ENCODE measurements around the gene RAPGEF2.

RAPGEF2 gene

GRCh38 chr4:159281771-159282170 is 178.9 kb downstream of the RAPGEF2 start:
- no peaks in the 10 kb centered on the region for H3F3A ChIP-seq (ENCODE audit: insufficient read depth)
- H4K20me1 ChIP-seq (ENCODE audit: low read depth, low read length), result no peaks in the 10 kb centered on the region
- H3K36me3 ChIP-seq (ENCODE audit: low read length), result no peaks in the 10 kb centered on the region
- no peaks in the 10 kb centered on the region for H3K9me3 ChIP-seq (ENCODE audit: insufficient read depth, low read length)
- no peak overlapping the region for H3K27ac ChIP-seq (ENCODE audit: low read depth, low read length)
- no peak overlapping the region for H3K4me2 ChIP-seq (ENCODE audit: low read depth, low read length, poor library complexity, severe bottlenecking)
- no peak overlapping the region for H3K9ac ChIP-seq (ENCODE audit: low read length)
- no peak overlapping the region for H2AFZ ChIP-seq (ENCODE audit: low read depth, low read length, severe bottlenecking)
- H3K9me2 ChIP-seq (replicated peaks; ENCODE audit: insufficient read depth, low read length), result no peaks in the 10 kb centered on the region
- H3K79me2 ChIP-seq (ENCODE audit: insufficient read depth, low read length), result no peaks in the 10 kb centered on the region
- TF ChIP-seq EZH2phosphoT487 (conservative IDR thresholded peaks at IDR 0.05; ENCODE audit: low read length) (no peak), CTCF (IDR thresholded peaks at IDR 0.05; ENCODE audit: insufficient read depth, low read length, poor library complexity, severe bottlenecking) (no peak)
- no peaks in the 10 kb centered on the region for H3K27me3 ChIP-seq (ENCODE audit: low read length)
- no peak overlapping the region for H3K4me3 ChIP-seq (ENCODE audit: insufficient read depth, low read length, poor library complexity, severe bottlenecking)

- no peaks in the 10 kb centered on the region for H3K36me3 ChIP-seq (ENCODE audit: low read length)
- H3K27ac ChIP-seq (ENCODE audit: low read depth, low read length), result no peak overlapping the region
Measured at GRCh38 chr4:159282329-159282728, 179.4 kb downstream of the RAPGEF2 start.

GRCh38 chr4:159282944-159283343 is 180.1 kb downstream of the RAPGEF2 start:
- no peak for TF ChIP-seq CTCF (IDR thresholded peaks at IDR 0.05; ENCODE audit: insufficient read depth, low read length, poor library complexity, severe bottlenecking)
- TF ChIP-seq EZH2phosphoT487 (conservative IDR thresholded peaks at IDR 0.05; ENCODE audit: low read length), result no peak
- H3K27ac ChIP-seq (ENCODE audit: low read depth, low read length), result no peak overlapping the region
- H3K4me3 ChIP-seq (ENCODE audit: insufficient read depth, low read length, poor library complexity, severe bottlenecking), result no peak overlapping the region

More at GRCh38 chr4:159282329-159282728, 179.4 kb downstream of the RAPGEF2 start:
- H3K9me3 ChIP-seq (ENCODE audit: insufficient read depth, low read length), result no peaks in the 10 kb centered on the region
- no peaks in the 10 kb centered on the region for H4K20me1 ChIP-seq (ENCODE audit: low read depth, low read length)
- no peak for TF ChIP-seq CTCF (IDR thresholded peaks at IDR 0.05; ENCODE audit: insufficient read depth, low read length, poor library complexity, severe bottlenecking)
- TF ChIP-seq EZH2phosphoT487 (conservative IDR thresholded peaks at IDR 0.05; ENCODE audit: low read length), result no peak
- no peaks in the 10 kb centered on the region for H3K27me3 ChIP-seq (ENCODE audit: low read length)
- H3F3A ChIP-seq (ENCODE audit: insufficient read depth), result no peaks in the 10 kb centered on the region
- H3K4me2 ChIP-seq (ENCODE audit: low read depth, low read length, poor library complexity, severe bottlenecking), result no peak overlapping the region
- H3K79me2 ChIP-seq (ENCODE audit: insufficient read depth, low read length), result no peaks in the 10 kb centered on the region
- H3K9ac ChIP-seq (ENCODE audit: low read length), result no peak overlapping the region
- H3K9me2 ChIP-seq (replicated peaks; ENCODE audit: insufficient read depth, low read length), result no peaks in the 10 kb centered on the region
- no peak overlapping the region for H2AFZ ChIP-seq (ENCODE audit: low read depth, low read length, severe bottlenecking)
- no peak overlapping the region for H3K4me3 ChIP-seq (ENCODE audit: insufficient read depth, low read length, poor library complexity, severe bottlenecking)

More at GRCh38 chr4:159282944-159283343, 180.1 kb downstream of the RAPGEF2 start:
- H3K9me3 ChIP-seq (ENCODE audit: insufficient read depth, low read length), result no peaks in the 10 kb centered on the region
- H3K36me3 ChIP-seq (ENCODE audit: low read length), result no peaks in the 10 kb centered on the region
- H3K79me2 ChIP-seq (ENCODE audit: insufficient read depth, low read length), result no peaks in the 10 kb centered on the region
- no peak overlapping the region for H2AFZ ChIP-seq (ENCODE audit: low read depth, low read length, severe bottlenecking)
- no peak overlapping the region for H3K4me2 ChIP-seq (ENCODE audit: low read depth, low read length, poor library complexity, severe bottlenecking)
- no peak overlapping the region for H3K9ac ChIP-seq (ENCODE audit: low read length)
- H3K9me2 ChIP-seq (replicated peaks; ENCODE audit: insufficient read depth, low read length), result no peaks in the 10 kb centered on the region
- H3F3A ChIP-seq (ENCODE audit: insufficient read depth), result no peaks in the 10 kb centered on the region
- H3K27me3 ChIP-seq (ENCODE audit: low read length), result no peaks in the 10 kb centered on the region
- H4K20me1 ChIP-seq (ENCODE audit: low read depth, low read length), result no peaks in the 10 kb centered on the region
